Keratinocyte (primary cell): ENCODE results near the gene SLC39A13. TPM values are rescaled to one million over a fixed set of nuclear protein-coding genes. Genes with fewer than 3 reads are reported as not detected.

ENCODE experiments used
- DNase-seq: peaks from one replicate; pipeline ENCODE4 v3.0.0-alpha.2; 2011; ENCODE audit warnings: low read depth, missing footprints, low spot score
- FAIRE-seq: peaks from 2 replicates; lab custom pipeline; 2011; peaks lifted over from hg19 to GRCh38; lab: Jason Lieb, UNC
- H2AFZ ChIP-seq: 2 replicates; pipeline ENCODE4 v1.6.0; 2012; ENCODE audit warnings: low read length, control low read depth, inconsistent platforms; ENCODE audit not compliant: control insufficient read depth
- H3K27ac ChIP-seq: 2 replicates; pipeline ENCODE4 v1.5.1; 2011; ENCODE audit warnings: low read length; ENCODE audit not compliant: control insufficient read depth, insufficient read depth
- H3K27me3 ChIP-seq: 3 replicates; pipeline ENCODE4 v1.6.0; 2011; ENCODE audit warnings: low read length; ENCODE audit not compliant: control insufficient read depth, insufficient read depth; ENCODE audit errors: extremely low read depth
- H3K36me3 ChIP-seq, 2 experiments: 2 replicates in 1 of 2; 3 replicates in 1 of 2; pipeline ENCODE4 v1.5.1; 2011; ENCODE audit warnings: low read length in 2 of 2, mild to moderate bottlenecking in 1 of 2; ENCODE audit not compliant: control insufficient read depth in 2 of 2, insufficient read depth in 2 of 2; ENCODE audit errors: extremely low read depth in 1 of 2
- H3K4me1 ChIP-seq: 3 replicates; pipeline ENCODE4 v1.5.1; 2011; ENCODE audit warnings: low read length; ENCODE audit not compliant: control insufficient read depth, insufficient read depth; ENCODE audit errors: extremely low read depth
- H3K4me2 ChIP-seq: 3 replicates; pipeline ENCODE4 v1.6.0; 2011; ENCODE audit warnings: low read depth, low read length; ENCODE audit not compliant: control insufficient read depth, insufficient read depth; ENCODE audit errors: extremely low read depth
- H3K4me3 ChIP-seq, 3 experiments: fragments of 200-600 bp in 1 of 3; sonication (generic) in 1 of 3; 2 replicates in 2 of 3; 3 replicates in 1 of 3; pipeline ENCODE4 v1.5.1; 2011 to 2016; ENCODE audit warnings: low read length in 3 of 3, mild to moderate bottlenecking in 3 of 3, control low read depth in 2 of 3, inconsistent platforms in 1 of 3, low read depth in 1 of 3, mixed read lengths in 1 of 3, mixed run types in 1 of 3, moderate library complexity in 1 of 3; ENCODE audit not compliant: control insufficient read depth in 2 of 3, insufficient read depth in 2 of 3; ENCODE audit errors: extremely low read depth in 1 of 3
- H3K79me2 ChIP-seq: 2 replicates; pipeline ENCODE4 v1.6.0; 2012; ENCODE audit warnings: low read length; ENCODE audit not compliant: control insufficient read depth, insufficient read depth
- H3K9ac ChIP-seq: 3 replicates; pipeline ENCODE4 v1.6.0; 2011; ENCODE audit warnings: low read length; ENCODE audit not compliant: control insufficient read depth, insufficient read depth; ENCODE audit errors: extremely low read depth
- H3K9me1 ChIP-seq: 3 replicates; pipeline ENCODE4 v1.6.0; 2011; ENCODE audit warnings: low read length; ENCODE audit not compliant: control insufficient read depth, insufficient read depth; ENCODE audit errors: extremely low read depth
- H3K9me3 ChIP-seq: 2 replicates; pipeline ENCODE4 v1.5.1; 2012; ENCODE audit warnings: low read depth, low read length; ENCODE audit not compliant: control insufficient read depth
- H4K20me1 ChIP-seq: 3 replicates; pipeline ENCODE4 v1.6.0; 2011; ENCODE audit warnings: low read length; ENCODE audit not compliant: control insufficient read depth, insufficient read depth; ENCODE audit errors: extremely low read depth
- EZH2 ChIP-seq: IDR thresholded peaks from one replicate; pipeline ENCODE4 v1.6.1; 2012; ENCODE audit warnings: inconsistent platforms, mild to moderate bottlenecking, low read length, moderate library complexity
- dilution Hi-C: fragments of 300-500 bp; cut with MboI; formaldehyde crosslinking; loops from one replicate; pipeline ENCODE4 v1.7.0; 2020; ENCODE audit warnings: low sequenced_read_pairs; ENCODE audit not compliant: extremely low pct_ligation_motif_present
- polyA plus RNA-seq, 5 experiments: library from polyadenylated mRNA; depleted of rRNA in 3 of 5; stranded (reverse) in 3 of 5; stranded (forward) in 1 of 5; unstranded in 1 of 5; fragments of >200 nt; gene quantifications; 1 replicate in 1 of 5; 2 replicates in 3 of 5; 3 replicates in 1 of 5; pipeline versions ENCODE4 v1.2.1 to v1.2.3, GENCODE V29; 2011 to 2012; ENCODE audit warnings: missing spikeins in 2 of 5, low read depth in 1 of 5, low replicate concordance in 1 of 5
- TF ChIP-seq, protein P1 (sequence below), 3 experiments: IDR thresholded peaks in 1 of 3; conservative IDR thresholded peaks in 1 of 3; optimal IDR thresholded peaks in 1 of 3; 2 replicates in 2 of 3; 3 replicates in 1 of 3; pipeline versions ENCODE3 to v1.5.1; 2011; ENCODE audit warnings: low read length in 3 of 3, mild to moderate bottlenecking in 3 of 3, moderate library complexity in 2 of 3, control low read depth in 1 of 3, inconsistent platforms in 1 of 3; ENCODE audit not compliant: insufficient read depth in 2 of 3; ENCODE audit errors: extremely low read depth in 1 of 3

The SLC39A13 gene
- polyA plus RNA-seq, 1 donor (not counting 4 experiments of a cell fraction or from before 2014, with no cell fraction given): 35.3 TPM

DNA sequence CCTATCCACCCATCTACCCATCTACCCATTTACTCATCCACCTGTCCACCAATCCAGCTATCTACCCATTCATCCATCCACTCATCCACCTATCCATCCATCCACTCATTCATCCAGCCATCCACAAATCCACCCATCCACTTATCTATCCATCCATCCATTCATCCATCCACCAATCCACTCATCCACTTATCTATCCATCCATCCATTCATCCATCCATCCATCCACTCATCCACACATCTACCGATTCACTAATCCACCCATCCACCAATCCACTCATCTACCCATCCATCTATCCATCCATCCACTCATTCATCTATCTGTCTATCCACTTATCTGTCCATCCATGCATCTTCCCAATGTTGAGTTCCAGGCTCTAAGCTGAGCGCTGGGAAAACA lies 28.3 kb upstream of the SLC39A13 start:
- Histone ChIP-seq H3K4me1 (no peaks in the 10 kb centered on the region), H3K9me1 (no peaks in the 10 kb centered on the region), H3K27me3 (no peaks in the 10 kb centered on the region), H3K4me2 (no peak overlapping the region), H2AFZ (no peak overlapping the region), H3K79me2 (no peaks in the 10 kb centered on the region), H3K36me3 (no peaks in the 10 kb centered on the region), H3K9me3 (no peaks in the 10 kb centered on the region), H3K27ac (no peak overlapping the region), H3K4me3 (no peak overlapping the region), H4K20me1 (no peaks in the 10 kb centered on the region), H3K9ac (no peak overlapping the region)
- no peak for TF ChIP-seq EZH2
- TF ChIP-seq, protein P1, sequence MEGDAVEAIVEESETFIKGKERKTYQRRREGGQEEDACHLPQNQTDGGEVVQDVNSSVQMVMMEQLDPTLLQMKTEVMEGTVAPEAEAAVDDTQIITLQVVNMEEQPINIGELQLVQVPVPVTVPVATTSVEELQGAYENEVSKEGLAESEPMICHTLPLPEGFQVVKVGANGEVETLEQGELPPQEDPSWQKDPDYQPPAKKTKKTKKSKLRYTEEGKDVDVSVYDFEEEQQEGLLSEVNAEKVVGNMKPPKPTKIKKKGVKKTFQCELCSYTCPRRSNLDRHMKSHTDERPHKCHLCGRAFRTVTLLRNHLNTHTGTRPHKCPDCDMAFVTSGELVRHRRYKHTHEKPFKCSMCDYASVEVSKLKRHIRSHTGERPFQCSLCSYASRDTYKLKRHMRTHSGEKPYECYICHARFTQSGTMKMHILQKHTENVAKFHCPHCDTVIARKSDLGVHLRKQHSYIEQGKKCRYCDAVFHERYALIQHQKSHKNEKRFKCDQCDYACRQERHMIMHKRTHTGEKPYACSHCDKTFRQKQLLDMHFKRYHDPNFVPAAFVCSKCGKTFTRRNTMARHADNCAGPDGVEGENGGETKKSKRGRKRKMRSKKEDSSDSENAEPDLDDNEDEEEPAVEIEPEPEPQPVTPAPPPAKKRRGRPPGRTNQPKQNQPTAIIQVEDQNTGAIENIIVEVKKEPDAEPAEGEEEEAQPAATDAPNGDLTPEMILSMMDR (optimal IDR thresholded peaks at IDR 0.05 in 1 of 3, IDR thresholded peaks at IDR 0.05 in 1 of 3, conservative IDR thresholded peaks at IDR 0.05 in 1 of 3; ENCODE audit: extremely low read depth in 1 of 3, insufficient read depth in 2 of 3, low read length in 3 of 3): no peak
- dilution Hi-C loops: no loop called here
- DNase-seq (no peak), FAIRE-seq (no peak)

DNA sequence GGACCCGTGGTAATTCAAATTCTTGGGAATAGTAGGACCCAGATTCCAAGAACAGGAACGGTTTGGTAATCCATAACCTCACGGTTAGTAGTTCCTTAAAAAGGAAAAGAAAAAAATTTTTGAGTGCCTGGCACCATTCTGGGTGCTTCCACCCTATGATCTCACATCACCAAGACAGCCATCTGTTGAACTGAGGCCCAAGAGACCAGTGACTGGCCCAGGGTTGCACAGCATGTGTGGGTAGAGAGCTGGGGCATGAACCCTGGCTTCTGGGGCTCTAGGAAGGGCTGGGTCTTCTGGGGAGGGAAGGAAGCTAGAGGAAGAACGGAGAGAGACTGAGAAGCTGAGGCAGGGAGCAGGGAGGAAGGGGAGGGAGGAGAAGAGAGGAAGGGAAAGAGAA lies 25.3 kb upstream of the SLC39A13 start:
- no peaks in the 10 kb centered on the region for H3K9me3 ChIP-seq
- no peaks in the 10 kb centered on the region for H4K20me1 ChIP-seq
- TF ChIP-seq EZH2: no peak
- TF ChIP-seq, protein P1 (optimal IDR thresholded peaks at IDR 0.05 in 1 of 3, IDR thresholded peaks at IDR 0.05 in 1 of 3, conservative IDR thresholded peaks at IDR 0.05 in 1 of 3; ENCODE audit: extremely low read depth in 1 of 3, insufficient read depth in 2 of 3, low read length in 3 of 3): no peak
- H2AFZ ChIP-seq: no peak overlapping the region
- H3K79me2 ChIP-seq: no peaks in the 10 kb centered on the region
- no peaks in the 10 kb centered on the region for H3K9me1 ChIP-seq
- no peak overlapping the region for H3K9ac ChIP-seq
- no peaks in the 10 kb centered on the region for H3K4me1 ChIP-seq
- DNase-seq: no peak
- no peak for FAIRE-seq
- H3K36me3 ChIP-seq: no peaks in the 10 kb centered on the region
- no peak overlapping the region for H3K4me3 ChIP-seq
- no peak overlapping the region for H3K4me2 ChIP-seq
- H3K27ac ChIP-seq: no peak overlapping the region
- H3K27me3 ChIP-seq: no peaks in the 10 kb centered on the region
- dilution Hi-C loops: no loop called here
